Stimulated activated CD8-positive, alpha-beta memory T cell treated with anti-CD3 and anti-CD28 coated beads, Interleukin-15, amount 100 ng/mL, for 4 hours (primary cell): ENCODE results near the gene LSM3.
A peak's percentile ranks its signal among the peaks of the same experiment; 100 is the strongest.

Source experiments
- DNase-seq, 2 donors: peaks; one replicate each; pipeline ENCODE4 v3.0.0-alpha.2; 2020; ENCODE audit warnings: low read depth in 2 of 2

Gene LSM3

DNA sequence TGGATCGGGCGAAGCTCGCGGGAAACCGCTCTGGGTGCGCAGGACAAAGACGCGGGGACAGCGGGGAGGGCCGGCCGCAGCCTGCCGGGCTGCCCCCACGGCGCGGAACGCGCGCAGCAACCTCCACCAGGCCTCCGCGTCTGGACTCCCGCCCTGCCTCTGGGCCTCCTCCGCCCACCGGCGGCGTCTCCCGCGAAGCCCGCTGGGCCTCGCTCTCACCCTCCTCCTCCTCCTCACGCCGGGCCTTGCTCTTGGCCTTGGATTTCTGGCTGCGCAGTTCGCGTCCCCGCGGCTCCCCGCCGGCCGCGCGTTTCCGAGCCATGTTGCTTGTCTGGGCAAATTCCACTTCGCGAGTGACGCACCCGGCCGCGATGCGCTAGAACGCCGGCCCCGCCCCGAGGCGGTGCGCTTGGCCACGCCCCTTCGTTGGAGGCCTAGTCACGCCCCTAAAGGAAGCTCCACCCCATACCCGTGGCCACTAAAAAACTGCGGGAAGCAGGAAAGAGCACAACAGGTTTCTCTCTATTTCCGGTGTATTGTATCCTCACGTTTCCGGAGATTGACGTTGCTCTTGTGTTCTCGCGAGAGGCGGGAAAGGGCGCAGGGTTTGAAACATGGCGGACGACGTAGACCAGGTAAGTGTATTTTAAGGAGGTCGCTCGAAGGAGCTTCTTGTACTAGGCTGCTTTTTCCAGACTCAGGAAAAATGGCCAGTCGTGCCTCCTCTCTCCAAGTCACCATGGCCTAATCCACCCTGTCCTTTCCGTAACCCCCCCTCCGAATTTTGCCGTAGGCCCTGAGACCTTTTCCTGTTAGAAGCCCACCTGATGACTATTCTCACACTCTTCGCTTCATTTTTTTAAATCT lies at the start of gene LSM3, which contains the start of gene XPC:
Gene LSM3, plus strand, starts transcription at position 571 of the 867 bp plus-strand sequence. Its CDS starts 44 bp downstream, at position 615.
Gene XPC, minus strand, starts transcription at position 355 of the 867 bp plus-strand sequence. Its CDS starts 33 bp downstream, at position 322.
- peak; percentile 94 for DNase-seq

DNA sequence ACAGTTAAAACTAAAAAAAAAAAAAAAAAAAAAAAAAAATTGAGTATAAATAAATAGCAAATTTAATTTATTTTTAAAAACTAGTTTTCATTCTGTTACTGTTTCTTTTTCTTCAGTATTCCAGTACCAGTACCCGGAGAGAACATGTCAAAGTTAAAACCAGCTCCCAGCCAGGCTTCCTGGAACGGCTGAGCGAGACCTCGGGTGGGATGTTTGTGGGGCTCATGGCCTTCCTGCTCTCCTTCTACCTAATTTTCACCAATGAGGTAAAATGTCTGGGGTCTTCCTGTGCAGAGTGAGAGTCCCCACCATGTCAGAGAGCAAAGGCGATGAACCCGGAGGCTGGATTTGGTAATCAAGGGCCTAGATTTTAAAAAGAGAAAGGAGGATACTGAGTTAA lies 49.3 kb upstream of the LSM3 start:
- DNase-seq = no peak

DNA sequence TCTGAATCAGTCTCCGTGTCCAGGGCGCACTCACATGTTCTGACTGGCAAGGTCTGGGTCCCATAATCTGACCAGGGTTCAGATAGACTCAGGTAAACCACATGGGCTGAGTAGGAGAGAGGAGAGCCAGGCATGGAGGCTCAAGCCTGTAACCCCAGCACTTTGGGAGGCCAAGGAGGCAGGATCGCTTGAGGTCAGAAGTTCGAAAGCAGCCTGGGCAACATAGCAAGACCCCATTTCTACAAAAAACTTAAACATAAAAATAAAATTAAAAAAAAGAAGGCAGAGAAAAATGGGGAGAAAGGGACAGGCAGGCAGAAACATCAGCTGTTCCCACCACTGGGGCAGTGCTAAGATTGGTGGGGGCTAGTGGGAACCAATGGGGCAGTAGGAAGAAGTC lies 48.4 kb upstream of the LSM3 start:
- DNase-seq = no peak

DNA sequence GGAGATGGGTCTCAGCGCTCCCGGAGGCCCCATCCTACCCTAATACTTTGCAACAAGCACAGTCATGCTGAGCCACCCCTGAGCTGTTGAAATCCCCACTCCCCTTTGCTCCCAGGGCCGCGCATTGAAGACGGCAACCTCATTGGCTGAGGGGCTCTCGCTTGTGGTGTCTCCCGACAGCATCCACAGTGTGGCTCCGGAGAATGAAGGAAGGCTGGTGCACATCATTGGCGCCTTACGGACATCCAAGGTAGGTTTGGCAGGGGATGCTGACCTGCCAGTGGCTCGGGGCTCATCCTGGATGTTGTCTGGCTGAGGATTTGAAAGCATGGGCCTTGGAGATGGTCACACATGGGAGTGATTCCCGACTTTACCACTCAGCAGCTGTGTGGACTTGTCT lies 47.9 kb upstream of the LSM3 start:
- no peak for DNase-seq

DNA sequence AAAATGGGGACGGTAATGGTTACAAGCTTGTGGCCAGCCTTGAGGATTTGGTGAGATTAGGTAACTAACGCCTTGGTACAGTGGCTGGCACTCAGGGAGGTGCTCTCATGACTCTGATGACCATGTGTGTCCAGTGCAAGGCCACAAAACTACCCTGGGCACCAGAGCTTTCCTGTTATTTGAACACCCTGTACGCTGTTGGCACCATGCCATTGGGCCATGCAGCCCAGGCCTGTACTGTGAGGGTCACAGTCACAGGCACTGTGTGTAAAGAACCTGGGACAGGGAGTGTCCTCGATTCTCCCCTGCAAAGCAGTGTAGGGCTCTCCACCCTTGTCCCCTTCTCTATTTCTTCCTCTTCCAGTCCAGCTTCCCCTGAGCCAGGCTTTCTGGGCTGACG lies 47.5 kb upstream of the LSM3 start:
- DNase-seq = no peak

DNA sequence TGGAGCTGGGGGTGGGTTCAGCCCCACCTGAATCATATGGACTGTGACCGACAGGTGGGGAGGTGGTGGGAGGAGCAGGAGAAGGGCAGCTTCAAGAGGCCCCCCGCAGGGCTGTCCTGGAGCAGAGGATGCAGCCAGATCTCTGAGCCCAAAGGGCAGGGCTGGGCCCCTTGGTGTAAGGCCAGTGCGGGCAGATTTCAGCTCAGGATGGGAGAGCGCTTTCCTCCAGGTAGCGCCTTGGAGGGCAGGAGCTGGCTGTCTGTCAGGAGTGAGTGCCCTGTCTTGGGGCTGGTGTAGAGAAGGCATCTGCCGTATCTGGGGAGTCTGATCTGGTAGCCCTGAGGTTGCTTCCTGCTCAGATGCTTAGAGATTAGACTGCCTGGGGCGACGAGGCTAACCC lies 46.5 kb upstream of the LSM3 start:
- DNase-seq = no peak

- no peak for DNase-seq
These were observed 45.9 kb upstream of the LSM3 start for GRCh38 chr3:14132689-14133088.

DNA sequence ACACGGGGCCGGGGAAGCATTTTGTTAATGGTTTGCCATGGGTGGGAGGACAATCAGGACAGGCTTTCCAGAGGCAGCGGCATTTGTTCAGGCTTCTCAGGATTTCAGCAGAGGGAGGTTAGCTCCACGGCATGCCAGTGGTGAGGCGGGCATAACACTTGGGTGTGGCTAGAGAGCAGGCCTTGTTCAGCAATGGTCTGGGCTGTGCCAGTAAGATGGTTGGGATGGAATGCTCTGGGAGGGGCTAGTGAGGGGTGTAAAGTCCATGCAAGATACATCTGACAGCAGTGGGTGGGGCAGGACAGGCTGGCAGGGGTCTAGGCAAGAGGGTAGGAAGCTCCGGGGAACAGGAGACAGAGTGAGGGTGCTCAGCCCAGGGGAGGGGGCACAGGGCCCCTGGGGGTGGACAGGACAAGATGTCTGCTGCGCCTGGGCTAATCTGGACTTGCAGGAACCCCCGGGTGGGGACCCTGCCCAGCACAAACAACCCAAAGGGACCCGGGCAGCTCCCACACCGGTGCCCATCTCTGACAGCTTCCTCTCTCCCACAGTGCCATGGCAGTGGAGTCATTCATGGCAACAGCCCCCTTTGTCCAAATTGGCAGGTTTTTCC lies 45.3 kb upstream of the LSM3 start:
- no peak for DNase-seq

GRCh38 chr3:14133876-14134275 lies 44.7 kb upstream of the LSM3 start:
- DNase-seq = no peak

GRCh38 chr3:14134291-14134690 lies 44.3 kb upstream of the LSM3 start:
- DNase-seq = no peak

- DNase-seq = no peak
These were observed 43.0 kb upstream of the LSM3 start for GRCh38 chr3:14135581-14135980.

DNA sequence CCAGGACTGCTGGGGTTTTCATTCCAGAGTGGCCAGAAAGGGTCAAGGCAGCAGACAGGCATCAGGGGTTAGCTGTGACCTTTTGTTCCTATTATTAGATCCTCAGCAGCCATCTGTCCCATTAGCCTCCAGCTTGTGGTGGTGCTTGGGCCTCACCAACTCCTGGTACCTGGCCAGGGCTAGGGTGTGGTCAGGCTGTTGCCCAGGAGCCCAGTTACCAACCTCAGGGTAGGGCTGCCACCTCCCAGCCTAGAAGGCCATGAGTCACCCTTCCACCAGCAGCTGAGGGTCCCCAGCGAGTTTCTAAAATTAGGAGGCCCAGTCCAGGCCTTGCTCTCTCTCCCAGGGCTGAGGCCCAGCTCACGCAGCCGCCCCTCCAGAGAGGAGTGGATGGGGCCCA lies 41.6 kb upstream of the LSM3 start:
- no peak for DNase-seq

- DNase-seq = no peak
These were observed 41.2 kb upstream of the LSM3 start for GRCh38 chr3:14137445-14137844.

GRCh38 chr3:14138109-14138877 lies 40.3 kb upstream of the LSM3 start:
- DNase-seq = no peak

DNA sequence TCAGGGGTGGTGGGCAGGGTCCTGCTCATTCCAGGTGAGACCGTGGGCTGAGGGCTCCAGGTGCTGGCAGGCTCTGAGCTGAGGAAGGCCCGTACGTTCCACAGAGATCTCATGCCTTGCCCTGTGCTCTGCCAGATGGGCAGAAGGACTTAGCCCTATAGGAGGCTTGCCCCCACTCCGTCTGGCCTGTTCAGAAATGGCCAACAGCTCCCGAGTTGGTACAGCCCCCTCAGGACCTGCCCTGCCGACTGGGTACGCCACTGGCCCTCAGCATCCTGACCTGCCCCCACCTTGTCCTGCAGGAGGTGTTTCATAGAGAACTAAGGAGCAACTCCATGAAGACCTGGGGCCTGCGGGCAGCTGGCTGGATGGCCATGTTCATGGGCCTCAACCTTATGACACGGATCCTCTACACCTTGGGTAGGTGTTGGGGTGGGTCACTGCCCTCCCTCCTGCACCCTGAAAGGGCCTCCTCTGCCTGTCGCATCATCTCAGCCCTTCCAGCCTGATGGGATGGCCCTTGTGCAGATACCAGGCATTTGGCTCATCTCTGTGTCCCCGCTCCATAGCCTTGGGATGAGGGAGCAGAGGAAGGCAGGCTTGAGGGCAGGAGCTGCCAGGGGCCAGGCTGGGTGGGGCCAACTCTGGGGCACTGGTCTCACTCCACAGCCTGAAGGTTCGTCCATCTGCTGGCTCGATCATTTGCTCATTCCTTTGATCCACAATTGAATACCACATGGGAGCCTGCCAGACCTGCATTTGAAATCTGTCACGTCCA lies 39.5 kb upstream of the LSM3 start:
- no peak for DNase-seq

GRCh38 chr3:14139771-14140170 lies 38.8 kb upstream of the LSM3 start:
- no peak for DNase-seq

DNA sequence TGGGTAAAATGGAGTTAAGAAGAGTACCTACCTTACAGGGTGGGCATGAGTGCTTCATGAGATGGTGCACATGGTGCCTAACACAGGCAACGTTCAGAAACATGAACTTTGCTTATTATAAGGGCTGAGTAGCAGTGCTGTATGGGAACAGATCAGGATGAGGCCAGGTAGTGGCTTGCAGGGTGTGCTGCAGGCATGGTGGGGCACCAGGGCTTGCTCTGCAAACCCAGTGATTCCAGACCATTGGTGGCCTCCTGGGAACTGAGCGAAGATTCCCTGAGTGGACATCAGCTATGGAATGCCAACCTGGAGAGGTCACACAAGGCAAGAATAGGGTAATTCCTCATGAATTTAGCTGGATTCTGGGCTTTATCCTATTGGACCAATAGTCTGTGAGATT lies 37.9 kb upstream of the LSM3 start:
- no peak for DNase-seq

DNA sequence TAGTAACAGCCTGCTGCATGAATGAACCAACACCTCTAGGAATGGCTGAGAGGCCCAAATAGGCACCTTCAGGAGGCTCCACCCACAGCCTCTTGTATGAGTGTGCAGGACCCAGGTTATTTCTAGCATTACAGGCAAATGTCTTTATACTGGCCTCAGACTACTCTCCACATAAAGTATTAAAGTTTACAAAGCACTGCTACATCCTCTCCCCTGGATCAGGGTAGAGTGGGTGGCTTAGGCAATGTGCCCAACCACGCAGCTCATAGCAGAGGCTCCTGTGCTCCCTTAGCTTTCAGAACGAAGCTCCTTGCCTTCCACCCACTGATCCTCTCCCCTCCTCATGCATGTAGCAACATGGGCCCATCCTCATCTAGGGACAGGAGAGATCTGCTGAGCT lies 37.5 kb upstream of the LSM3 start:
- no peak for DNase-seq

GRCh38 chr3:14141602-14142341 lies 36.8 kb upstream of the LSM3 start:
- DNase-seq = no peak

DNA sequence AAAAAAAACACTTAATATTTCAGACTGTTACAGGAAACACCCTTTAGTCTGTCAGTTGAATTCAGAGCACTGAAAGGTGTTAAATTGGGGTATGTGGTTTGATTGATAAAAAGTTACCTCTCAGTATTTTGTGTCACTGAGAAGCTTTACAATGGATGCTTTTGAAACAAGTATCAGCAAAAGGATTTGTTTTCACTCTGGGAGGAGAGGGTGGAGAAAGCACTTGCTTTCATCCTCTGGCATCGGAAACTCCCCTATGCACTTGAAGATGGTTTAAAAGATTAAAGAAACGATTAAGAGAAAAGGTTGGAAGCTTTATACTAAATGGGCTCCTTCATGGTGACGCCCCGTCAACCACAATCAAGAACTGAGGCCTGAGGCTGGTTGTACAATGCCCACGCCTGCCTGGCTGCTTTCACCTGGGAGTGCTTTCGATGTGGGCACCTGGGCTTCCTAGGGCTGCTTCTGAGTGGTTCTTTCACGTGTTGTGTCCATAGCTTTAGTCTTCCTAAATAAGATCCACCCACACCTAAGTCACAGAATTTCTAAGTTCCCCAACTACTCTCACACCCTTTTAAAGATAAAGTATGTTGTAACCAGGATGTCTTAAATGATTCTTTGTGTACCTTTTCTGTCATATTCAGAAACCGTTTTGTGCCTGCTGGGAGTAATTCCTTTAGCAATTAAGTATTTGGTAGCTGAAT lies 35.9 kb upstream of the LSM3 start:
- peak in 1 of 2 donors; percentile 19 for DNase-seq
